GM23338 (cell line): ENCODE data around the gene ZSWIM1.

ENCODE experiments used
- CTCF ChIP-seq, 2 experiments: fragments of 200-600 bp in 1 of 2; sonication (generic) in 1 of 2; conservative IDR thresholded peaks; 2 replicates each; pipeline versions ENCODE4 v1.5.1 to v1.6.1; 2016 to 2017; ENCODE audit warnings: antibody characterized with exemption in 2 of 2, low read depth in 2 of 2, mild to moderate bottlenecking in 2 of 2, moderate library complexity in 1 of 2
- EZH2 ChIP-seq: fragments of 200-600 bp; sonication (generic); IDR thresholded peaks from one replicate; pipeline ENCODE4 v1.8.0; 2017; ENCODE audit warnings: antibody characterized with exemption, mild to moderate bottlenecking, low read depth; ENCODE audit not compliant: unreplicated experiment
- EZH2phosphoT487 ChIP-seq: fragments of 200-600 bp; sonication (generic); IDR thresholded peaks from one replicate; pipeline ENCODE4 v1.8.1; 2018; ENCODE audit warnings: antibody characterized with exemption; ENCODE audit not compliant: unreplicated experiment
- POLR2AphosphoS5 ChIP-seq: IDR thresholded peaks from 2 replicates; pipeline ENCODE4 v1.6.1; 2016; ENCODE audit warnings: antibody characterized with exemption, low read depth
- ZNF331 ChIP-seq: fragments of 250-450 bp; sonication (Bioruptor Pico); IDR thresholded peaks from 2 replicates; pipeline ENCODE4 v1.5.0; 2020; ENCODE audit warnings: low read depth, mild to moderate bottlenecking, moderate library complexity
- TF ChIP-seq, protein P1 (sequence below): IDR thresholded peaks from one replicate; pipeline ENCODE4 v1.6.1; 2018; ENCODE audit warnings: antibody characterized with exemption; ENCODE audit not compliant: unreplicated experiment

- TF ChIP-seq CTCF (conservative IDR thresholded peaks at IDR 0.05; ENCODE audit: low read depth in 2 of 2) (no peak), EZH2 (no peak), ZNF331 (CRISPR knock-in tag) (no peak), EZH2phosphoT487 (no peak), POLR2AphosphoS5 (no peak)
- TF ChIP-seq, protein P1, sequence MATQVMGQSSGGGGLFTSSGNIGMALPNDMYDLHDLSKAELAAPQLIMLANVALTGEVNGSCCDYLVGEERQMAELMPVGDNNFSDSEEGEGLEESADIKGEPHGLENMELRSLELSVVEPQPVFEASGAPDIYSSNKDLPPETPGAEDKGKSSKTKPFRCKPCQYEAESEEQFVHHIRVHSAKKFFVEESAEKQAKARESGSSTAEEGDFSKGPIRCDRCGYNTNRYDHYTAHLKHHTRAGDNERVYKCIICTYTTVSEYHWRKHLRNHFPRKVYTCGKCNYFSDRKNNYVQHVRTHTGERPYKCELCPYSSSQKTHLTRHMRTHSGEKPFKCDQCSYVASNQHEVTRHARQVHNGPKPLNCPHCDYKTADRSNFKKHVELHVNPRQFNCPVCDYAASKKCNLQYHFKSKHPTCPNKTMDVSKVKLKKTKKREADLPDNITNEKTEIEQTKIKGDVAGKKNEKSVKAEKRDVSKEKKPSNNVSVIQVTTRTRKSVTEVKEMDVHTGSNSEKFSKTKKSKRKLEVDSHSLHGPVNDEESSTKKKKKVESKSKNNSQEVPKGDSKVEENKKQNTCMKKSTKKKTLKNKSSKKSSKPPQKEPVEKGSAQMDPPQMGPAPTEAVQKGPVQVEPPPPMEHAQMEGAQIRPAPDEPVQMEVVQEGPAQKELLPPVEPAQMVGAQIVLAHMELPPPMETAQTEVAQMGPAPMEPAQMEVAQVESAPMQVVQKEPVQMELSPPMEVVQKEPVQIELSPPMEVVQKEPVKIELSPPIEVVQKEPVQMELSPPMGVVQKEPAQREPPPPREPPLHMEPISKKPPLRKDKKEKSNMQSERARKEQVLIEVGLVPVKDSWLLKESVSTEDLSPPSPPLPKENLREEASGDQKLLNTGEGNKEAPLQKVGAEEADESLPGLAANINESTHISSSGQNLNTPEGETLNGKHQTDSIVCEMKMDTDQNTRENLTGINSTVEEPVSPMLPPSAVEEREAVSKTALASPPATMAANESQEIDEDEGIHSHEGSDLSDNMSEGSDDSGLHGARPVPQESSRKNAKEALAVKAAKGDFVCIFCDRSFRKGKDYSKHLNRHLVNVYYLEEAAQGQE: no peak
Measured at GRCh38 chr20:45894797-45895196, 13.8 kb downstream of the ZSWIM1 start.
